ENCODE data around the gene RAP1GAP. TPM values are rescaled to one million over a fixed set of nuclear protein-coding genes. Genes with fewer than 3 reads are reported as not detected.

Gene RAP1GAP
- total RNA-seq, 1 donor from 2014 or later = 0.64 TPM

DNA sequence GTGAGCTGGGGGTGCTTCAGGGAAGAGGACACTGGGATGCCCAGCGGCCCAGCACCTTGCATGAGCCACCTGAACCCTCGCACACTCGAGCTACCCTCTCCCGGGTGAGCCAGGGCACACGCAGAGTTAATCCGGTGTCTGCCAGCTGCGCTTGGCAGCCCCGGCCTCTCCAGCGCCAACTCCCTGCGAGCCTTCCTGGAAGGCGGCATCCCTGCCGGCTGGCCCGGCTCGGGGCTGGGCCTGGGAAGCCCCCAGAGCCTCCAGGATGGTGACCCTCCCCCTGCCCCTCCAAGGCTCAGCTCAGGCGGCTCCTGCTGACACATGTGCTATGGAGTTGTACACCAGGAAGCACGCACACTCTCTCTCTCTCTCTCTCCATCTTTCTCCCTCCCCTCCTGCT is 48.7 kb downstream of the RAP1GAP start:
- intact Hi-C loops (cut with DNase I) = no loop called here
- TF ChIP-seq CTCF (IDR thresholded peaks at IDR 0.05) = no peak
- Histone ChIP-seq H3K9me3 (no peaks in the 10 kb centered on the region), H3K4me3 (no peak overlapping the region), H3K27me3 (peaks cover 5% of the 10 kb centered on the region), H3K36me3 (no peaks in the 10 kb centered on the region), H3K27ac (no peak overlapping the region), H3K4me1 (no peaks in the 10 kb centered on the region)
- no peak for DNase-seq (ENCODE audit: low spot score in 2 of 2)

DNA sequence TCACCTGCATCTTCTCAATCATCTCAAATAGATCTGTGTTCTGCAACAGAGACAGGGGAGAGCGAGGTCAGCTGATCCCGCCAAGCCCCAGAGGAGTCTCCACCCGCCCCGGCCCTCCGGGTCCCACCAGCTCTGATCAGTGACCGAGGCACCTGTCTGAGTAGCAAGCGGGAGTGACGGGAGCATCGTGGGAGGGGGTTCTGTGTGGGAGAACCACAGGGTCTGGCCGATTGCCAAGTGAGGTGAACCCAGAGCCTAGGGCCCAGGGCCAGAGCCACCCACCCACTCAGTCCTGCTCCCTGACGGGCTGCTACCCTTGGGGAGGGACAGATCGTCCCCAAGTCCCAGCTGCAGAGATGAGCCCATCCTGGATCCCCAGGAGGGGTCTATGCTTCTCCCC is 49.1 kb downstream of the RAP1GAP start:
- no peaks in the 10 kb centered on the region for H3K36me3 ChIP-seq
- intact Hi-C loops (cut with DNase I) = no loop called here
- H3K4me1 ChIP-seq = no peaks in the 10 kb centered on the region
- H3K27ac ChIP-seq = no peak overlapping the region
- H3K9me3 ChIP-seq = no peaks in the 10 kb centered on the region
- H3K4me3 ChIP-seq = no peak overlapping the region
- TF ChIP-seq CTCF (IDR thresholded peaks at IDR 0.05) = no peak
- H3K27me3 ChIP-seq = peaks cover 5% of the 10 kb centered on the region
- DNase-seq (ENCODE audit: low spot score in 2 of 2) = no peak

DNA sequence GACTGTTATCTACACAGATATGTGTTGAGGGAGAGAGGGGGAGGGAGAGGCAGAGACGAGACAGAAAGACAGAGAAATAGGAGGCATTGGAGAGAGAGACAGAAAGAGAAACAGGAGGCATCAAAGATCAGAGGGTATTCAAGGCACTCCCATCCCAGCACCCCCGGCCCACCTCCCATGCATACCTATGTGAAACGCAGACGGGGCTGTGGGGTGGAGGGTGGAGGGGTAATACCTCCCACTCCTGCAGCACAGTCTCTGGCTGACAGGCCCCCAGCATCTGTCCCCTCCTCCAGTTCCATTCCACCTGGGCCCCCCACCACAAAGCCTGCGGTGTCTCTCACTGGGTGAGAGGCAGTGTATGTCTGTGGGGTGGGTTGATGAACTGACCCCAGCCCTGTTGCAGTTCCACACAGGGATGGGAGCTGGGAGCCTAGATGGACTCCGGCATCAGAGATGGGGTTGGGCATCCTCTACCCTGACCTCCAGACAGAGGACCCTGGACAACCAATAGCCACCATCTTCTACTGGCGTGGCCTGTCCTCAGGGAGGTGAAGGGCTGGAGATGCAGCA is 49.7 kb downstream of the RAP1GAP start:
- H3K36me3 ChIP-seq = no peaks in the 10 kb centered on the region
- H3K4me1 ChIP-seq = no peaks in the 10 kb centered on the region
- H3K9me3 ChIP-seq = no peaks in the 10 kb centered on the region
- intact Hi-C loops (cut with DNase I) = no loop called here
- H3K27me3 ChIP-seq = peaks cover 5% of the 10 kb centered on the region
- no peak for DNase-seq (ENCODE audit: low spot score in 2 of 2)
- TF ChIP-seq CTCF (IDR thresholded peaks at IDR 0.05) = no peak
- H3K27ac ChIP-seq = no peak overlapping the region
- no peak overlapping the region for H3K4me3 ChIP-seq

GRCh38 chr1:21618561-21619374 is 50.4 kb downstream of the RAP1GAP start:
- H3K4me1 ChIP-seq = no peaks in the 10 kb centered on the region
- DNase-seq (ENCODE audit: low spot score in 2 of 2) = no peak
- no peak for TF ChIP-seq CTCF (IDR thresholded peaks at IDR 0.05)
- no peak overlapping the region for H3K27ac ChIP-seq
- H3K27me3 ChIP-seq = peaks cover 5% of the 10 kb centered on the region
- H3K36me3 ChIP-seq = no peaks in the 10 kb centered on the region
- H3K4me3 ChIP-seq = no peak overlapping the region
- intact Hi-C loops (cut with DNase I) = no loop called here
- no peaks in the 10 kb centered on the region for H3K9me3 ChIP-seq

GRCh38 chr1:21618059-21618458 is 51.1 kb downstream of the RAP1GAP start:
- Histone ChIP-seq H3K9me3 (no peaks in the 10 kb centered on the region), H3K27ac (no peak overlapping the region), H3K4me1 (no peaks in the 10 kb centered on the region), H3K4me3 (no peak overlapping the region), H3K27me3 (peaks cover 4% of the 10 kb centered on the region), H3K36me3 (no peaks in the 10 kb centered on the region)
- DNase-seq (ENCODE audit: low spot score in 2 of 2) = no peak
- intact Hi-C loops (cut with DNase I) = no loop called here
- TF ChIP-seq CTCF (IDR thresholded peaks at IDR 0.05) = no peak
